GM12878 (cell line): ENCODE measurements around the gene FRMD8.

Experiments
- EP300 ChIP-seq, 2 experiments: fragments of 150-350 bp in 1 of 2; IDR thresholded peaks; 2 replicates each; pipeline ENCODE4 v1.6.1; 2011 to 2012; ENCODE audit warnings: low read depth in 2 of 2, low read length in 2 of 2, borderline replicate concordance in 1 of 2, improper control_type of control experiment in 1 of 2, inconsistent platforms in 1 of 2; ENCODE audit not compliant: control insufficient read depth in 1 of 2
- ETV6 ChIP-seq, 2 experiments: fragments of 450-650 bp in 1 of 2; IDR thresholded peaks in 1 of 2; conservative IDR thresholded peaks in 1 of 2; 2 replicates each; pipeline ENCODE4 v1.6.1; 2014; ENCODE audit warnings: antibody characterized with exemption in 1 of 2, borderline replicate concordance in 1 of 2, low read depth in 1 of 2, mild to moderate bottlenecking in 1 of 2, moderate library complexity in 1 of 2
- GABPA ChIP-seq: IDR thresholded peaks from 2 replicates; pipeline ENCODE4 v1.6.1; 2014; ENCODE audit warnings: antibody characterized with exemption, low read depth, mild to moderate bottlenecking, inconsistent platforms
- HDAC2 ChIP-seq: fragments of 200-600 bp; sonication (generic); IDR thresholded peaks from 2 replicates; pipeline ENCODE4 v1.6.1; 2017
- HDGF ChIP-seq: fragments of 450-650 bp; IDR thresholded peaks from 2 replicates; pipeline ENCODE4 v1.6.1; 2016; ENCODE audit warnings: antibody characterized with exemption
- NFIC ChIP-seq: IDR thresholded peaks from 2 replicates; pipeline ENCODE4 v1.6.1; 2012; ENCODE audit warnings: low read depth, mild to moderate bottlenecking, inconsistent platforms, low read length, moderate library complexity
- NR2C1 ChIP-seq: fragments of 450-650 bp; IDR thresholded peaks from 2 replicates; pipeline ENCODE4 v1.6.1; 2017; ENCODE audit warnings: antibody characterized with exemption, mild to moderate bottlenecking, moderate library complexity
- SUPT20H ChIP-seq: IDR thresholded peaks from 2 replicates; pipeline ENCODE4 v1.6.1; 2011; ENCODE audit warnings: low read depth, mild to moderate bottlenecking, low read length, moderate library complexity, borderline replicate concordance; ENCODE audit not compliant: control insufficient read depth
- ZNF274 ChIP-seq: IDR thresholded peaks from one replicate; pipeline ENCODE4 v1.8.0; 2011; ENCODE audit not compliant: insufficient read length, insufficient read depth
- ZSCAN29 ChIP-seq: fragments of 450-650 bp; IDR thresholded peaks from 2 replicates; pipeline ENCODE4 v1.6.1; 2017; ENCODE audit warnings: mild to moderate bottlenecking, moderate library complexity
- TF ChIP-seq, protein P1 (sequence below), 3 experiments: IDR thresholded peaks in 2 of 3; conservative IDR thresholded peaks in 1 of 3; 2 replicates each; pipeline ENCODE4 v1.5.1; 2011; ENCODE audit warnings: low read depth in 3 of 3, low read length in 3 of 3, mild to moderate bottlenecking in 3 of 3, control low read depth in 2 of 3, moderate library complexity in 2 of 3, inconsistent platforms in 1 of 3, mixed read lengths in 1 of 3; ENCODE audit not compliant: control insufficient read depth in 2 of 3, insufficient read depth in 1 of 3; ENCODE audit errors: extremely low read depth in 1 of 3
- TF ChIP-seq, protein P2 (sequence below): IDR thresholded peaks from 2 replicates; pipeline ENCODE4 v1.6.1; 2012; ENCODE audit warnings: low read depth, low read length, improper control_type of control experiment
- TF ChIP-seq, protein P3 (sequence below): IDR thresholded peaks from 2 replicates; pipeline ENCODE4 v1.6.1; 2012; ENCODE audit warnings: improper control_type of control experiment, low read depth, low read length; ENCODE audit not compliant: insufficient replicate concordance

DNA sequence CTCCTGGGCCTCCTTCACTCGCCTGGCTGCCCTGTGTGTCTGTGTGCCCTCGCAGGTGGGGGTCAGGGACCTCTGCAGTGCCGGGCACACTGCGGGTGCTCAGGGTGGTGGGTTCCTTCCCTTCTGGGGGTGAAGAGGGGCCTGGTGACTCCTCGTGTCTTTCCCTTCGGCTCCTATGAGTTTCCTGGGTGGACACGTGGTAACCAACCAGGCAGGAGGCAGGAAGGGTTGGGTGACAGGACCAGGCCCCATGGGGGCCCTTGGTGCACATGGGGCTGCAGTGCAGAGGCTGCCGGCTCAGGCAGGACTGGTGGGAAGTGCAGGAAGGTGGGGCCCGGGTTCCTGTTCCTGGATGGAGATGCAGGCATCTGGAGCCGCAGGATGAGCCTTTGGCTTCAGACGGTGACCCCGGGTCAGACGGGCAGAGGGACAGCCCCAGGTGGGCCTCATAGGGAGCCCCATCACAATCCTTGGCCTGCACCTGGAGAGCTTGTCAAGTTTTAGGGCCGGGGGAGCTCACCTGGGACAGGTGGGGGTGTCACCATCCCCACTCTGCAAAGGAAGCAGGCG is 9.6 kb downstream of the FRMD8 start:
- TF ChIP-seq, protein P1, sequence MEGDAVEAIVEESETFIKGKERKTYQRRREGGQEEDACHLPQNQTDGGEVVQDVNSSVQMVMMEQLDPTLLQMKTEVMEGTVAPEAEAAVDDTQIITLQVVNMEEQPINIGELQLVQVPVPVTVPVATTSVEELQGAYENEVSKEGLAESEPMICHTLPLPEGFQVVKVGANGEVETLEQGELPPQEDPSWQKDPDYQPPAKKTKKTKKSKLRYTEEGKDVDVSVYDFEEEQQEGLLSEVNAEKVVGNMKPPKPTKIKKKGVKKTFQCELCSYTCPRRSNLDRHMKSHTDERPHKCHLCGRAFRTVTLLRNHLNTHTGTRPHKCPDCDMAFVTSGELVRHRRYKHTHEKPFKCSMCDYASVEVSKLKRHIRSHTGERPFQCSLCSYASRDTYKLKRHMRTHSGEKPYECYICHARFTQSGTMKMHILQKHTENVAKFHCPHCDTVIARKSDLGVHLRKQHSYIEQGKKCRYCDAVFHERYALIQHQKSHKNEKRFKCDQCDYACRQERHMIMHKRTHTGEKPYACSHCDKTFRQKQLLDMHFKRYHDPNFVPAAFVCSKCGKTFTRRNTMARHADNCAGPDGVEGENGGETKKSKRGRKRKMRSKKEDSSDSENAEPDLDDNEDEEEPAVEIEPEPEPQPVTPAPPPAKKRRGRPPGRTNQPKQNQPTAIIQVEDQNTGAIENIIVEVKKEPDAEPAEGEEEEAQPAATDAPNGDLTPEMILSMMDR (IDR thresholded peaks at IDR 0.05 in 2 of 3, conservative IDR thresholded peaks at IDR 0.05 in 1 of 3; ENCODE audit: control insufficient read depth in 2 of 3, extremely low read depth in 1 of 3, insufficient read depth in 1 of 3, low read depth in 3 of 3, low read length in 3 of 3), result no peak
- TF ChIP-seq GABPA (no peak), ZSCAN29 (no peak), ZNF274 (no peak), HDAC2 (no peak), NR2C1 (no peak), SUPT20H (no peak), HDGF (no peak), NFIC (no peak), ETV6 (conservative IDR thresholded peaks at IDR 0.05 in 1 of 2, IDR thresholded peaks at IDR 0.05 in 1 of 2; ENCODE audit: borderline replicate concordance in 1 of 2, low read depth in 1 of 2) (no peak), EP300 (IDR thresholded peaks at IDR 0.05; ENCODE audit: borderline replicate concordance in 1 of 2, control insufficient read depth in 1 of 2, low read depth in 2 of 2, low read length in 2 of 2) (no peak)
- TF ChIP-seq, protein P2, sequence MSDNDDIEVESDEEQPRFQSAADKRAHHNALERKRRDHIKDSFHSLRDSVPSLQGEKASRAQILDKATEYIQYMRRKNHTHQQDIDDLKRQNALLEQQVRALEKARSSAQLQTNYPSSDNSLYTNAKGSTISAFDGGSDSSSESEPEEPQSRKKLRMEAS, result no peak
- TF ChIP-seq, protein P3, sequence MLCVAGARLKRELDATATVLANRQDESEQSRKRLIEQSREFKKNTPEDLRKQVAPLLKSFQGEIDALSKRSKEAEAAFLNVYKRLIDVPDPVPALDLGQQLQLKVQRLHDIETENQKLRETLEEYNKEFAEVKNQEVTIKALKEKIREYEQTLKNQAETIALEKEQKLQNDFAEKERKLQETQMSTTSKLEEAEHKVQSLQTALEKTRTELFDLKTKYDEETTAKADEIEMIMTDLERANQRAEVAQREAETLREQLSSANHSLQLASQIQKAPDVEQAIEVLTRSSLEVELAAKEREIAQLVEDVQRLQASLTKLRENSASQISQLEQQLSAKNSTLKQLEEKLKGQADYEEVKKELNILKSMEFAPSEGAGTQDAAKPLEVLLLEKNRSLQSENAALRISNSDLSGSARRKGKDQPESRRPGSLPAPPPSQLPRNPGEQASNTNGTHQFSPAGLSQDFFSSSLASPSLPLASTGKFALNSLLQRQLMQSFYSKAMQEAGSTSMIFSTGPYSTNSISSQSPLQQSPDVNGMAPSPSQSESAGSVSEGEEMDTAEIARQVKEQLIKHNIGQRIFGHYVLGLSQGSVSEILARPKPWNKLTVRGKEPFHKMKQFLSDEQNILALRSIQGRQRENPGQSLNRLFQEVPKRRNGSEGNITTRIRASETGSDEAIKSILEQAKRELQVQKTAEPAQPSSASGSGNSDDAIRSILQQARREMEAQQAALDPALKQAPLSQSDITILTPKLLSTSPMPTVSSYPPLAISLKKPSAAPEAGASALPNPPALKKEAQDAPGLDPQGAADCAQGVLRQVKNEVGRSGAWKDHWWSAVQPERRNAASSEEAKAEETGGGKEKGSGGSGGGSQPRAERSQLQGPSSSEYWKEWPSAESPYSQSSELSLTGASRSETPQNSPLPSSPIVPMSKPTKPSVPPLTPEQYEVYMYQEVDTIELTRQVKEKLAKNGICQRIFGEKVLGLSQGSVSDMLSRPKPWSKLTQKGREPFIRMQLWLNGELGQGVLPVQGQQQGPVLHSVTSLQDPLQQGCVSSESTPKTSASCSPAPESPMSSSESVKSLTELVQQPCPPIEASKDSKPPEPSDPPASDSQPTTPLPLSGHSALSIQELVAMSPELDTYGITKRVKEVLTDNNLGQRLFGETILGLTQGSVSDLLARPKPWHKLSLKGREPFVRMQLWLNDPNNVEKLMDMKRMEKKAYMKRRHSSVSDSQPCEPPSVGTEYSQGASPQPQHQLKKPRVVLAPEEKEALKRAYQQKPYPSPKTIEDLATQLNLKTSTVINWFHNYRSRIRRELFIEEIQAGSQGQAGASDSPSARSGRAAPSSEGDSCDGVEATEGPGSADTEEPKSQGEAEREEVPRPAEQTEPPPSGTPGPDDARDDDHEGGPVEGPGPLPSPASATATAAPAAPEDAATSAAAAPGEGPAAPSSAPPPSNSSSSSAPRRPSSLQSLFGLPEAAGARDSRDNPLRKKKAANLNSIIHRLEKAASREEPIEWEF, result no peak
